ENCODE data around the gene MAGI2. TPM values are rescaled to one million over a fixed set of nuclear protein-coding genes. Genes with fewer than 3 reads are reported as not detected.

The MAGI2 gene
- polyA plus RNA-seq, 4 donors, result 0.22 to 2.1 (median 1.5) TPM

- H3K4me1 ChIP-seq (ENCODE audit: control insufficient read depth in 3 of 3, insufficient read depth in 2 of 3, low read depth in 1 of 3, low read length in 2 of 3), result no peaks in the 10 kb centered on the region
Measured at GRCh38 chr7:78441737-78442136, 1011.7 kb downstream of the MAGI2 start.

GRCh38 chr7:78438433-78438832, 1015.0 kb downstream of the MAGI2 start:
- FAIRE-seq, result no peak
- Histone ChIP-seq H3K27me3 (ENCODE audit: control insufficient read depth in 3 of 3, insufficient read depth in 3 of 3, low read length in 3 of 3) (no peaks in the 10 kb centered on the region), H3K36me3 (ENCODE audit: control insufficient read depth in 3 of 3, insufficient read depth in 2 of 3, low read depth in 1 of 3, low read length in 3 of 3) (no peaks in the 10 kb centered on the region), H3K9me3 (ENCODE audit: control insufficient read depth in 2 of 2, insufficient read depth in 1 of 2, low read depth in 1 of 2, low read length in 1 of 2) (no peaks in the 10 kb centered on the region), H3K27ac (ENCODE audit: low read depth in 1 of 3, low read length in 2 of 3) (no peak overlapping the region), H3K4me1 (ENCODE audit: control insufficient read depth in 3 of 3, insufficient read depth in 2 of 3, low read depth in 1 of 3, low read length in 2 of 3) (no peaks in the 10 kb centered on the region), H3K4me3 (ENCODE audit: low read depth in 1 of 3, low read length in 3 of 3) (no peak overlapping the region)
- WGBS, 3 donors, result 44 to 81% (median 45%) methylated on average over 7 of the region's 7 CpGs
- DNase-seq, result no peak

More at GRCh38 chr7:78441737-78442136, 1011.7 kb downstream of the MAGI2 start:
- Histone ChIP-seq H3K4me3 (ENCODE audit: low read depth in 1 of 3, low read length in 3 of 3) (no peak overlapping the region), H3K27me3 (ENCODE audit: control insufficient read depth in 3 of 3, insufficient read depth in 3 of 3, low read length in 3 of 3) (no peaks in the 10 kb centered on the region), H3K36me3 (ENCODE audit: control insufficient read depth in 3 of 3, insufficient read depth in 2 of 3, low read depth in 1 of 3, low read length in 3 of 3) (no peaks in the 10 kb centered on the region), H3K9me3 (ENCODE audit: control insufficient read depth in 2 of 2, insufficient read depth in 1 of 2, low read depth in 1 of 2, low read length in 1 of 2) (no peaks in the 10 kb centered on the region), H3K27ac (ENCODE audit: low read depth in 1 of 3, low read length in 2 of 3) (no peak overlapping the region)
- WGBS, 3 donors, result 60 to 77% (median 63%) methylated on average over 2 of the region's 2 CpGs
- no peak for DNase-seq
- FAIRE-seq, result no peak

GRCh38 chr7:78437118-78437517, 1016.3 kb downstream of the MAGI2 start:
- WGBS, 3 donors, result 62 to 73% (median 64%) methylated on average over 5 of the region's 5 CpGs
- Histone ChIP-seq H3K4me1 (ENCODE audit: control insufficient read depth in 3 of 3, insufficient read depth in 2 of 3, low read depth in 1 of 3, low read length in 2 of 3) (no peaks in the 10 kb centered on the region), H3K27me3 (ENCODE audit: control insufficient read depth in 3 of 3, insufficient read depth in 3 of 3, low read length in 3 of 3) (no peaks in the 10 kb centered on the region), H3K36me3 (ENCODE audit: control insufficient read depth in 3 of 3, insufficient read depth in 2 of 3, low read depth in 1 of 3, low read length in 3 of 3) (no peaks in the 10 kb centered on the region), H3K27ac (ENCODE audit: low read depth in 1 of 3, low read length in 2 of 3) (no peak overlapping the region), H3K9me3 (ENCODE audit: control insufficient read depth in 2 of 2, insufficient read depth in 1 of 2, low read depth in 1 of 2, low read length in 1 of 2) (no peaks in the 10 kb centered on the region), H3K4me3 (ENCODE audit: low read depth in 1 of 3, low read length in 3 of 3) (no peak overlapping the region)
- no peak for FAIRE-seq
- no peak for DNase-seq

GRCh38 chr7:78435355-78435754, 1018.1 kb downstream of the MAGI2 start:
- no peak overlapping the region for H3K4me3 ChIP-seq (ENCODE audit: low read depth in 1 of 3, low read length in 3 of 3)
- no peaks in the 10 kb centered on the region for H3K27me3 ChIP-seq (ENCODE audit: control insufficient read depth in 3 of 3, insufficient read depth in 3 of 3, low read length in 3 of 3)
- no peaks in the 10 kb centered on the region for H3K36me3 ChIP-seq (ENCODE audit: control insufficient read depth in 3 of 3, insufficient read depth in 2 of 3, low read depth in 1 of 3, low read length in 3 of 3)
- H3K27ac ChIP-seq (ENCODE audit: low read depth in 1 of 3, low read length in 2 of 3), result no peak overlapping the region
- no peaks in the 10 kb centered on the region for H3K4me1 ChIP-seq (ENCODE audit: control insufficient read depth in 3 of 3, insufficient read depth in 2 of 3, low read depth in 1 of 3, low read length in 2 of 3)
- WGBS, 3 donors, result 70 to 86% (median 82%) methylated on average over 4 of the region's 4 CpGs
- DNase-seq, result no peak
- no peaks in the 10 kb centered on the region for H3K9me3 ChIP-seq (ENCODE audit: control insufficient read depth in 2 of 2, insufficient read depth in 1 of 2, low read depth in 1 of 2, low read length in 1 of 2)
- FAIRE-seq, result no peak

GRCh38 chr7:78434281-78434680, 1019.2 kb downstream of the MAGI2 start:
- DNase-seq (no peak), FAIRE-seq (no peak)
- H3K9me3 ChIP-seq (ENCODE audit: control insufficient read depth in 2 of 2, insufficient read depth in 1 of 2, low read depth in 1 of 2, low read length in 1 of 2), result no peaks in the 10 kb centered on the region
- 87 to 97% (median 90%) methylated on average over 1 of the region's 1 CpG for WGBS, 3 donors
- no peaks in the 10 kb centered on the region for H3K27me3 ChIP-seq (ENCODE audit: control insufficient read depth in 3 of 3, insufficient read depth in 3 of 3, low read length in 3 of 3)
- no peak overlapping the region for H3K27ac ChIP-seq (ENCODE audit: low read depth in 1 of 3, low read length in 2 of 3)
- H3K4me1 ChIP-seq (ENCODE audit: control insufficient read depth in 3 of 3, insufficient read depth in 2 of 3, low read depth in 1 of 3, low read length in 2 of 3), result no peaks in the 10 kb centered on the region
- no peaks in the 10 kb centered on the region for H3K36me3 ChIP-seq (ENCODE audit: control insufficient read depth in 3 of 3, insufficient read depth in 2 of 3, low read depth in 1 of 3, low read length in 3 of 3)
- H3K4me3 ChIP-seq (ENCODE audit: low read depth in 1 of 3, low read length in 3 of 3), result no peak overlapping the region

- 66 to 79% (median 77%) methylated on average over 3 of the region's 3 CpGs for WGBS, 3 donors
Measured at GRCh38 chr7:78433421-78433820, 1020.0 kb downstream of the MAGI2 start.

GRCh38 chr7:78429878-78430277, 1023.6 kb downstream of the MAGI2 start:
- WGBS, 3 donors, result 47 to 78% (median 71%) methylated on average over 1 of the region's 1 CpG
- Histone ChIP-seq H3K36me3 (ENCODE audit: control insufficient read depth in 3 of 3, insufficient read depth in 2 of 3, low read depth in 1 of 3, low read length in 3 of 3) (no peaks in the 10 kb centered on the region), H3K4me3 (ENCODE audit: low read depth in 1 of 3, low read length in 3 of 3) (no peak overlapping the region), H3K4me1 (ENCODE audit: control insufficient read depth in 3 of 3, insufficient read depth in 2 of 3, low read depth in 1 of 3, low read length in 2 of 3) (no peaks in the 10 kb centered on the region), H3K27ac (ENCODE audit: low read depth in 1 of 3, low read length in 2 of 3) (no peak overlapping the region), H3K27me3 (ENCODE audit: control insufficient read depth in 3 of 3, insufficient read depth in 3 of 3, low read length in 3 of 3) (no peaks in the 10 kb centered on the region), H3K9me3 (ENCODE audit: control insufficient read depth in 2 of 2, insufficient read depth in 1 of 2, low read depth in 1 of 2, low read length in 1 of 2) (no peaks in the 10 kb centered on the region)
- DNase-seq (no peak), FAIRE-seq (no peak)

More at GRCh38 chr7:78433421-78433820, 1020.0 kb downstream of the MAGI2 start:
- H3K9me3 ChIP-seq (ENCODE audit: control insufficient read depth in 2 of 2, insufficient read depth in 1 of 2, low read depth in 1 of 2, low read length in 1 of 2), result no peaks in the 10 kb centered on the region
- no peak for FAIRE-seq
- H3K4me3 ChIP-seq (ENCODE audit: low read depth in 1 of 3, low read length in 3 of 3), result no peak overlapping the region
- H3K27ac ChIP-seq (ENCODE audit: low read depth in 1 of 3, low read length in 2 of 3), result no peak overlapping the region
- H3K4me1 ChIP-seq (ENCODE audit: control insufficient read depth in 3 of 3, insufficient read depth in 2 of 3, low read depth in 1 of 3, low read length in 2 of 3), result no peaks in the 10 kb centered on the region
- H3K27me3 ChIP-seq (ENCODE audit: control insufficient read depth in 3 of 3, insufficient read depth in 3 of 3, low read length in 3 of 3), result no peaks in the 10 kb centered on the region
- no peak for DNase-seq
- H3K36me3 ChIP-seq (ENCODE audit: control insufficient read depth in 3 of 3, insufficient read depth in 2 of 3, low read depth in 1 of 3, low read length in 3 of 3), result no peaks in the 10 kb centered on the region

- no peaks in the 10 kb centered on the region for H3K36me3 ChIP-seq (ENCODE audit: control insufficient read depth in 3 of 3, insufficient read depth in 2 of 3, low read depth in 1 of 3, low read length in 3 of 3)
- FAIRE-seq, result no peak
Measured at GRCh38 chr7:78427209-78427608, 1026.3 kb downstream of the MAGI2 start.

GRCh38 chr7:78420001-78420400, 1033.5 kb downstream of the MAGI2 start:
- Histone ChIP-seq H3K9me3 (ENCODE audit: control insufficient read depth in 2 of 2, insufficient read depth in 1 of 2, low read depth in 1 of 2, low read length in 1 of 2) (no peaks in the 10 kb centered on the region), H3K36me3 (ENCODE audit: control insufficient read depth in 3 of 3, insufficient read depth in 2 of 3, low read depth in 1 of 3, low read length in 3 of 3) (no peaks in the 10 kb centered on the region), H3K4me1 (ENCODE audit: control insufficient read depth in 3 of 3, insufficient read depth in 2 of 3, low read depth in 1 of 3, low read length in 2 of 3) (no peaks in the 10 kb centered on the region), H3K4me3 (ENCODE audit: low read depth in 1 of 3, low read length in 3 of 3) (no peak overlapping the region), H3K27ac (ENCODE audit: low read depth in 1 of 3, low read length in 2 of 3) (no peak overlapping the region), H3K27me3 (ENCODE audit: control insufficient read depth in 3 of 3, insufficient read depth in 3 of 3, low read length in 3 of 3) (no peaks in the 10 kb centered on the region)
- FAIRE-seq (no peak), DNase-seq (no peak)
- 43 to 76% (median 70%) methylated on average over 1 of the region's 1 CpG for WGBS, 3 donors

More at GRCh38 chr7:78427209-78427608, 1026.3 kb downstream of the MAGI2 start:
- Histone ChIP-seq H3K4me1 (ENCODE audit: control insufficient read depth in 3 of 3, insufficient read depth in 2 of 3, low read depth in 1 of 3, low read length in 2 of 3) (no peaks in the 10 kb centered on the region), H3K4me3 (ENCODE audit: low read depth in 1 of 3, low read length in 3 of 3) (no peak overlapping the region), H3K27me3 (ENCODE audit: control insufficient read depth in 3 of 3, insufficient read depth in 3 of 3, low read length in 3 of 3) (no peaks in the 10 kb centered on the region), H3K27ac (ENCODE audit: low read depth in 1 of 3, low read length in 2 of 3) (no peak overlapping the region), H3K9me3 (ENCODE audit: control insufficient read depth in 2 of 2, insufficient read depth in 1 of 2, low read depth in 1 of 2, low read length in 1 of 2) (no peaks in the 10 kb centered on the region)
- 23 to 54% (median 35%) methylated on average over 1 of the region's 1 CpG for WGBS, 3 donors
- DNase-seq, result no peak
